Ishikawa (cell line): ENCODE results near the gene NBL1.

ENCODE experiments used
- CEBPB ChIP-seq: IDR thresholded peaks from 2 replicates; pipeline ENCODE4 v1.6.1; 2012
- CREB1 ChIP-seq: IDR thresholded peaks from 2 replicates; pipeline ENCODE4 v1.6.1; 2012; ENCODE audit warnings: low read depth
- EGR1 ChIP-seq: IDR thresholded peaks from 2 replicates; pipeline ENCODE4 v1.6.1; 2012
- EP300 ChIP-seq: IDR thresholded peaks from 2 replicates; pipeline ENCODE4 v1.6.1; 2012; ENCODE audit warnings: borderline replicate concordance
- FOXM1 ChIP-seq: IDR thresholded peaks from 2 replicates; pipeline ENCODE4 v1.6.1; 2012; ENCODE audit warnings: low read depth, borderline replicate concordance
- MAX ChIP-seq: IDR thresholded peaks from 2 replicates; pipeline ENCODE4 v1.6.1; 2012
- NFIC ChIP-seq: IDR thresholded peaks from 2 replicates; pipeline ENCODE4 v1.6.1; 2012
- RAD21 ChIP-seq: IDR thresholded peaks from 2 replicates; pipeline ENCODE4 v1.6.1; 2012; ENCODE audit warnings: low read depth
- TCF12 ChIP-seq: IDR thresholded peaks from 2 replicates; pipeline ENCODE4 v1.6.1; 2012; ENCODE audit warnings: low read depth
- USF1 ChIP-seq: IDR thresholded peaks from 2 replicates; pipeline ENCODE4 v1.6.1; 2012
- YY1 ChIP-seq: IDR thresholded peaks from 2 replicates; pipeline ENCODE4 v1.6.1; 2012; ENCODE audit warnings: low read depth
- ZBTB7A ChIP-seq: IDR thresholded peaks from 2 replicates; pipeline ENCODE4 v1.6.1; 2012; ENCODE audit warnings: low read depth

GRCh38 chr1:19615438-19615837 is 28.7 kb upstream of the NBL1 start:
- no peak for TF ChIP-seq YY1
- TF ChIP-seq EGR1 = no peak
- no peak for TF ChIP-seq NFIC
- no peak for TF ChIP-seq TCF12
- no peak for TF ChIP-seq MAX
- no peak for TF ChIP-seq FOXM1
- no peak for TF ChIP-seq EP300
- no peak for TF ChIP-seq ZBTB7A
- no peak for TF ChIP-seq CEBPB
- TF ChIP-seq USF1 = no peak
- TF ChIP-seq RAD21 = no peak
- TF ChIP-seq CREB1 = no peak
